ENCODE data around the gene SELENOF. TPM values are rescaled to one million over a fixed set of nuclear protein-coding genes. Genes with fewer than 3 reads are reported as not detected.

The SELENOF gene
- total RNA-seq, 4 donors from 2014 or later, result 32.0 to 130 (median 77.9) TPM

DNA sequence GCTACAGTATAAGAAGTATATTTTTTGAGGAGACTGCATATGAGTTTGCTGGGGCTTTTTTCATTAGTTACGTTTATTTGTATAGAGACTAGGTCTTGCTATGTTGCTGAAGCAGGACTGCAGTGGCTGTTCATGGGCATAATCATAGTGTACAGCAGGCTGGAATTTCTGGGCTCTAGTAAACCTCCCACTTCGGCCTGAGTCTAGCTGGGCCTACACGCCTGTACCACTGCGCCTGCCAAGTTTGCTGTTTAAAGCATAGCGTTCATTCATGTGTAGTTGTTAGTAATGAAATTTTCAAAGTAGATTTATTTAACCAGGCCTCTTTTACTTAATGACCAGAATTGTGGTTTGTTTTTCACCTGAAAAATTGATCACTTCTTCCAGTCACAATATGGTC is 34.3 kb upstream of the SELENOF start:
- in situ Hi-C loops (cut with MboI; ENCODE audit: low pct_ligation_motif_present in 1 of 4, low pct_unique_long_range_greater_than_20kb in 1 of 4, low sequenced_read_pairs in 3 of 4), result no loop called here
- H3K4me3 ChIP-seq, result no peak overlapping the region
- TF ChIP-seq, protein P1, sequence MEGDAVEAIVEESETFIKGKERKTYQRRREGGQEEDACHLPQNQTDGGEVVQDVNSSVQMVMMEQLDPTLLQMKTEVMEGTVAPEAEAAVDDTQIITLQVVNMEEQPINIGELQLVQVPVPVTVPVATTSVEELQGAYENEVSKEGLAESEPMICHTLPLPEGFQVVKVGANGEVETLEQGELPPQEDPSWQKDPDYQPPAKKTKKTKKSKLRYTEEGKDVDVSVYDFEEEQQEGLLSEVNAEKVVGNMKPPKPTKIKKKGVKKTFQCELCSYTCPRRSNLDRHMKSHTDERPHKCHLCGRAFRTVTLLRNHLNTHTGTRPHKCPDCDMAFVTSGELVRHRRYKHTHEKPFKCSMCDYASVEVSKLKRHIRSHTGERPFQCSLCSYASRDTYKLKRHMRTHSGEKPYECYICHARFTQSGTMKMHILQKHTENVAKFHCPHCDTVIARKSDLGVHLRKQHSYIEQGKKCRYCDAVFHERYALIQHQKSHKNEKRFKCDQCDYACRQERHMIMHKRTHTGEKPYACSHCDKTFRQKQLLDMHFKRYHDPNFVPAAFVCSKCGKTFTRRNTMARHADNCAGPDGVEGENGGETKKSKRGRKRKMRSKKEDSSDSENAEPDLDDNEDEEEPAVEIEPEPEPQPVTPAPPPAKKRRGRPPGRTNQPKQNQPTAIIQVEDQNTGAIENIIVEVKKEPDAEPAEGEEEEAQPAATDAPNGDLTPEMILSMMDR (IDR thresholded peaks at IDR 0.05), result no peak
- TF ChIP-seq EP300 (IDR thresholded peaks at IDR 0.05; ENCODE audit: low read depth), result no peak
- no peak for TF ChIP-seq POLR2A (IDR thresholded peaks at IDR 0.05)
- no peak for TF ChIP-seq POLR2AphosphoS5 (IDR thresholded peaks at IDR 0.05)
- H3K9me3 ChIP-seq, result no peaks in the 10 kb centered on the region
- H3K36me3 ChIP-seq, result no peaks in the 10 kb centered on the region
- intact Hi-C loops (cut with DNase I; ENCODE audit: low total_unique reads), result no loop called here
- H3K27ac ChIP-seq, result no peak overlapping the region
- H3K27me3 ChIP-seq, result no peaks in the 10 kb centered on the region
- no peak for DNase-seq
- H3K4me1 ChIP-seq, result no peaks in the 10 kb centered on the region
- 89 to 100% methylated on average over 3 to 5 of the region's 5 CpGs for WGBS, 2 donors (ENCODE audit: low coverage in 1 of 2)

GRCh38 chr1:86942743-86943142 is 28.8 kb upstream of the SELENOF start:
- no peak overlapping the region for H3K27ac ChIP-seq
- H3K4me3 ChIP-seq, result no peak overlapping the region
- in situ Hi-C loops (cut with MboI; ENCODE audit: low pct_ligation_motif_present in 1 of 4, low pct_unique_long_range_greater_than_20kb in 1 of 4, low sequenced_read_pairs in 3 of 4), result no loop called here
- H3K27me3 ChIP-seq, result no peaks in the 10 kb centered on the region
- intact Hi-C loops (cut with DNase I; ENCODE audit: low total_unique reads), result no loop called here
- DNase-seq, result no peak
- H3K9me3 ChIP-seq, result no peaks in the 10 kb centered on the region
- H3K36me3 ChIP-seq, result no peaks in the 10 kb centered on the region
- no peaks in the 10 kb centered on the region for H3K4me1 ChIP-seq
- no peak for TF ChIP-seq EP300 (IDR thresholded peaks at IDR 0.05; ENCODE audit: low read depth)
- TF ChIP-seq POLR2AphosphoS5 (IDR thresholded peaks at IDR 0.05), result no peak
- TF ChIP-seq, protein P1 (IDR thresholded peaks at IDR 0.05), result no peak
- no peak for TF ChIP-seq POLR2A (IDR thresholded peaks at IDR 0.05)

DNA sequence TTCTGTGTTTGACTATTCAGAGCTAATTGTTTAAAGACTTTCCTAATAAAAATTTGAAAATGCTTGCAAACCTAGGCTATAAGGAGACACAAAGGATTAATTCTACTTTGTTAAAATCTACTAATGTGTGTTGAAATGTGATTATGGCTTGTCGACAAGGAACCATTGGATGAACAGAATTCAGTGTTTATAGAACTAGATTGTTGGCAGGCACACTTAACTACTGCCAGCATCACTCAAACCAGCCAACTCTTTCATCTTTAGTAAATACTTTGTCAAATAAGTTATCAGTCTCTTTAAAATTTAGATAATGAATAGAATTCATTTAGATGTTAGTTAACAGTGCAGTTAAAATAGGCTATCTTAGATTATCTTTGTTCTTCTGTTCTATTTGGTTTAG is 28.1 kb upstream of the SELENOF start:
- intact Hi-C loops (cut with DNase I; ENCODE audit: low total_unique reads), result no loop called here
- in situ Hi-C loops (cut with MboI; ENCODE audit: low pct_ligation_motif_present in 1 of 4, low pct_unique_long_range_greater_than_20kb in 1 of 4, low sequenced_read_pairs in 3 of 4), result no loop called here
- no peaks in the 10 kb centered on the region for H3K9me3 ChIP-seq
- H3K36me3 ChIP-seq, result no peaks in the 10 kb centered on the region
- H3K27ac ChIP-seq, result no peak overlapping the region
- no peak for TF ChIP-seq POLR2AphosphoS5 (IDR thresholded peaks at IDR 0.05)
- TF ChIP-seq EP300 (IDR thresholded peaks at IDR 0.05; ENCODE audit: low read depth), result no peak
- TF ChIP-seq, protein P1 (IDR thresholded peaks at IDR 0.05), result no peak
- TF ChIP-seq POLR2A (IDR thresholded peaks at IDR 0.05), result no peak
- H3K4me1 ChIP-seq, result no peaks in the 10 kb centered on the region
- H3K4me3 ChIP-seq, result no peak overlapping the region
- no peak for DNase-seq
- H3K27me3 ChIP-seq, result no peaks in the 10 kb centered on the region
- 62 to 73% methylated on average over 1 of the region's 1 CpG for WGBS, 2 donors (ENCODE audit: low coverage in 1 of 2)

GRCh38 chr1:86940599-86940998 is 26.7 kb upstream of the SELENOF start:
- DNase-seq, result no peak
- Histone ChIP-seq H3K27ac (no peak overlapping the region), H3K9me3 (no peaks in the 10 kb centered on the region), H3K36me3 (no peaks in the 10 kb centered on the region), H3K4me3 (no peak overlapping the region), H3K27me3 (no peaks in the 10 kb centered on the region), H3K4me1 (no peaks in the 10 kb centered on the region)
- intact Hi-C loops (cut with DNase I; ENCODE audit: low total_unique reads) (no loop called here), in situ Hi-C loops (cut with MboI; ENCODE audit: low pct_ligation_motif_present in 1 of 4, low pct_unique_long_range_greater_than_20kb in 1 of 4, low sequenced_read_pairs in 3 of 4) (no loop called here)
- TF ChIP-seq, protein P1 (IDR thresholded peaks at IDR 0.05), result no peak
- no peak for TF ChIP-seq POLR2AphosphoS5 (IDR thresholded peaks at IDR 0.05)
- TF ChIP-seq POLR2A (IDR thresholded peaks at IDR 0.05), result no peak
- TF ChIP-seq EP300 (IDR thresholded peaks at IDR 0.05; ENCODE audit: low read depth), result no peak
- 97% methylated on average over 2 of the region's 2 CpGs; no CpG with 5 or more reads in 1 of the 2 donors for WGBS, 2 donors (ENCODE audit: low coverage in 1 of 2)
